Measurements from ENCODE around the gene PTPRM.
"Not testable (repeated sequence)": the region's sequence is repeated elsewhere in the genome, so short reads cannot be mapped to it uniquely, and the experiment has no call there.

Gene PTPRM

GRCh38 chr18:7729868-7730267 is 162.8 kb downstream of the PTPRM start:
- no peak for DNase-seq

GRCh38 chr18:7730682-7731081 is 163.6 kb downstream of the PTPRM start:
- no peak for DNase-seq

DNA sequence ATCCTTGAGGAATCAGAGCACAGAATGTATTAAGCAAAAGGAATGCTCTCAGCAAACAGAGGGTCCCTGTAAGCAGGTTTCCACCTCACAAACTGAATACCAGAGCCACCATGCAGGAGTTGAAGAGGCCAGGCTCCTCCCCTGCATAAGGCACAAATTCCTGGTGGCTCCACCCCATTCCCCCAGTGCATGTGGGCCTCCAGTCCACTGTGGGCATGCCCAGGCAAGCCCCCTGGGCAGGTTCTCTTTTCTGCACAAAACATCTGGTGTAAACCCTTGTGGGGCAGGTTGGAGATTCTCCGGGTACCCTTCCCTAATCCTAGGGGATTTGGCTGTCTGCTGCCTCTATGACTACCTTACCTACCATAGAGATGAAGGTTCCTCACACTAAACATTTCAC is 166.5 kb downstream of the PTPRM start:
- DNase-seq: no peak

- DNase-seq: no peak
Observed at GRCh38 chr18:7735196-7735595, 168.1 kb downstream of the PTPRM start.

DNA sequence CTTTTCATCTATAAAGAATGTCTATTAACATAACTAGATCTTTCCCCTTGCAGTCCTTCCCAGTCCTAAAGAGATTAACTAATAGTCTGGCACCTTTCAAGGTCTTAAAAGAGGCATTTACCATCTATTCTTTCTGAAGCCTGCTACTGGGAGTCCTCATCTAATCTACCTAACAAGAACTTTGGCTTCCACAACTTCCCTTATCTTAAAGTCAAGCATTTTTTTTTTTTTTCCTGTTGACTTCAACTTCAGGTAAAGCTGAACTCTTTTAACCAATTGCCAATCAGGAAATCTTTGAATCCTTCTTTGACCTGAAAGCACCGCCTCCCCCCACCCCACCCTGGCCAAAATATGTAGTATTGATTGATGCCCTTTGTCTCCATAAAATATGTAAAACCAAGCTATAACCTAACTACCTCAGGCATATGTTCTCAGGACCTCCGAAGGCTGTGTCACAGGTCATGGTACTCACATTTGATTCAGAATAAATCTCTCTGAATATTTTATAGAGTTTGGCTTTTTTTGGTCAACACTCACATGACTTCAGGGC is 168.6 kb downstream of the PTPRM start:
- no peak for DNase-seq

GRCh38 chr18:7736526-7736925 is 169.4 kb downstream of the PTPRM start:
- not testable (repeated sequence) for DNase-seq

DNA sequence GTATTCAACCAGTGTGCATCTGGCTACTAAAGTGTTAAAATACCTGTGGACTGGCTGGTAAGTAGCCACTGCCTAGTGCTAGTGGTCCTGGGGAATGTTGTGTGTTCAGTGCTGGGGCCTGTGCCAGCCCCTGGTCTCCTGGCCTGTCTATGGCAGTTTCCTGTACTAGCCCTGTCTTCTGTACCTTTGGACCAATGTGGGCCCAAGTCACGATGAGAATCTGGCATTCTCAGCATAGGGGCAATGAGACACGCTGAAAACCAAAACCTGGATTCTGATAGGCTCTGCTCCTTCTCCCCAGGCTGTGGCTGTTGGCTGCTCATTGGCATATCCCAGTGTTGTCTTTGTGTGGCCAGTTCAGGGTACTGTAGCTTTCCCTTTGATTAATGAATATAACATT is 170.4 kb downstream of the PTPRM start:
- no peak for DNase-seq

- DNase-seq: no peak
Observed at GRCh38 chr18:7740821-7741220, 173.7 kb downstream of the PTPRM start.

GRCh38 chr18:7741640-7742039 is 174.5 kb downstream of the PTPRM start:
- no peak for DNase-seq

- DNase-seq: no peak
Observed at GRCh38 chr18:7742224-7742623, 175.1 kb downstream of the PTPRM start.

- DNase-seq: no peak
Observed at GRCh38 chr18:7743256-7743655, 176.1 kb downstream of the PTPRM start.

DNA sequence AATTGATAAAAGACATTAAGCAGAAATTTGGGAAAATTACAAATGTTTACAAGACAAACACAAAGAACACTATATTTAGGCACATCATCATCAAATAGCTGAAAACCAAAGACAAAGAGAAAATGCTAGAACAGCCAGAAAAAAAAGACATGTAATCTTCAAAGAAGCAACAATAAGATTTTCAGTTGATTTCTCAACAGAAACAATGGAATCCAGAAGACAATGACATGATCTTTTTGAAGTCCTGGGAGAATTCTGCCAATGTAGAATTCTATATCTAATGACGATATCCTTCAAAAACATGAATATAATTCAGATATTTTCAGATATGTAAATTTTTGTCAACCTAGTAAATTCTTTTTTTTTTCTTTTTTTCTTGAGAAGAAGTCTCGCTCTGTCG is 179.0 kb downstream of the PTPRM start:
- no peak for DNase-seq

- no peak for DNase-seq
Observed at GRCh38 chr18:7748251-7749007, 181.3 kb downstream of the PTPRM start.

DNA sequence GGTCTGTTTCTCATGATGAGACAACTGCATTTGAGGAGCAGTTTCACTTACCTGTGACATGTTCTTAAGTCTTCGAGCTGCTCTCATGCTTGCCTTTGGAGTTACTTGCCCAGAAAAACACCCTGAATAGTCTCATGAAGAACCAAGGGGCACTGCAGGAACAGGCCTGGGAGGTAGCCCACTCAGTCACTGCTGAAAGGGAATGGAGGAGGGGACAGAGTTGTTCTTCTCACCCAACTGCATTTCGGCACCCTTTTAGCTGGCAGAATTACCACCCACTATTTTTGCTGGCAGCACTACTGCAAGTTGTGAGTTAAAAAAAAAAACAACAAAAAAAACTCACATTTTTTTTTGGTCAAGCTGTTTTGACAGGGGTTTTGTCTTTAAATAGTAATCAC is 181.9 kb downstream of the PTPRM start:
- DNase-seq: no peak

DNA sequence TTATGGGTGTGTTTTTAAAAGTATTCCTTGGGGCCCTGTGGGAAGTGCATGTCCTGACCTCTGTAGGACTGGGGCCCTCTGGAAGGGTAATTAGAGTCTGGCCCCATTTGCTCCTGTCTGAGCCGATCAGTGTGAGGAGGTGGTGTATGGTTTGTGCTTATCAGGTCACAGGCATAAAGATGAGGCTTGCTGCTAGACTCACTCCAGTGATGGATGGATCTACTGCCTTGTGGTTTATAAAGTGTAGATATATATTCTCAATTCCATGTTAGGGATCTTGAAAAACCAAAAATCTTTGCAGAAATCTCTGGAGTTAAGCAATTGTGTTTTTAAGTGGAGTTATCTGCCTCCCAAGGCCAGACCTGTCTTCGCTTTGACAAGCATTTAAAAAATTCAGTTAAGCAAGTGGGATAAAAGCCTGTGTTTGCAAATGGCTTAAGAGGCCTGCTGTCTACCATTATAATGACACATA is 182.4 kb downstream of the PTPRM start:
- DNase-seq: no peak

DNA sequence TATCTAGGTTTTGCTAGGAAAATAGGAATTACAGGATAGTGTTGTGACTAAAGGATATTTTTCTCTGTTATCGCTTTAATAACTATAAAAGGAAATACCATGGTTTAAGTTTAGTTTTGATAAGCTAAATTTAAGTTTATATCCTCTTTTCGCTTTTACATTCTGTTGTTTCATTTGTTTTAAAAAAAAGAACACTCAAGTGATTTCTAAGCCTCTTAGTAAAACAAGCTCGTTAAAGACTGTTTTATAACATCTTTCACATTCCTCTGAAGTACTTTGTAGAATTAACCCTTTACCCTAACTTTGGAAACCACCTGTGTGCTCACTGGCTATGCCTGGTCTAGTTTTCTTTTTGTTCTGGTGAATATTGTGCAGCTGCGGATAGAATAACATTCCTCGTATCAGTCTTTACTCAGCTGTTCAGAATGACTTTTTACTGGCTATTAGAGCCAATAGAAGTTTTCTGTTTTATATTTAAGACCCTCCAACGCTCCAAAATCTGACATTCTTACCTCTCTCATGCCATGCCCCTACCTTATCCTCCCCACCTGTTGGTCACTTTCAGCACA is 183.1 kb downstream of the PTPRM start:
- no peak for DNase-seq

DNA sequence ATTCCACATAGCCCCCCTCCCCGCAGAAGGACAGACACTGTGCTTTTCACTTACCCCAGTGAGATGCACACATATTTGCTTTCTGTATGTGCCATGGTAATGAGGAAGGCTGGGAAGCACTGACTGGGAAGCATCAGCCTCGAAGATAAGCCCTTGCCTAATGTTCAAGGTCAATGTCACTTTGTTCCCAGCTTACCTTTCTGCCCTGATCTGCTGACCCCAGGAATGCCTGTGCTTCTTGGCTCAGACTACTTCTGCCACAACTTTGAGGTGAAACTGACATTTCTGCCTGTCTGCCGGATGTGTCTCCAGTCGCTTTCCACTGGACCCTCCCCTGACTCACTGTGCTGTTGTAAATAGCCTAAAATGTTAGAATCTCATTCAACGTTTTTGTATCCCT is 183.8 kb downstream of the PTPRM start:
- DNase-seq: no peak

DNA sequence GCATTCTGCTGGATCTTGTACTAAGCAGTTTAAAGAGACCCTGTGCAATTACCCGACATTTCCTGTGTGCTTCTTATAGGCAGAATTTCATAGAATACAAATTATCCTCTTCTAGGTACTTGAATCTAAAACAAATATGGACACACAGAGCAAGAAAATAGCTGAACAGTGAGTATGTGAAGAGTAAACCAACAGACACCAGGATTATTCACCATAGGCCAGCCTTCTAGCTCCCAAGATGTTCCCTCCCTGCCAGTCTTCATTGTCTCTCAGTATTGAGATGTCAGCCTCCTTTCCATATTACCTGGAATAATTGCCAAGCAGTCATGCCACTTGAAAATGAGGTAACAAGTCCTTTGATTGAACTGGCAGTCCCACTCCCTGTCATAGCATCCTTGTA is 187.1 kb downstream of the PTPRM start:
- DNase-seq: no peak

GRCh38 chr18:7754725-7755181 is 187.6 kb downstream of the PTPRM start:
- DNase-seq: no peak

DNA sequence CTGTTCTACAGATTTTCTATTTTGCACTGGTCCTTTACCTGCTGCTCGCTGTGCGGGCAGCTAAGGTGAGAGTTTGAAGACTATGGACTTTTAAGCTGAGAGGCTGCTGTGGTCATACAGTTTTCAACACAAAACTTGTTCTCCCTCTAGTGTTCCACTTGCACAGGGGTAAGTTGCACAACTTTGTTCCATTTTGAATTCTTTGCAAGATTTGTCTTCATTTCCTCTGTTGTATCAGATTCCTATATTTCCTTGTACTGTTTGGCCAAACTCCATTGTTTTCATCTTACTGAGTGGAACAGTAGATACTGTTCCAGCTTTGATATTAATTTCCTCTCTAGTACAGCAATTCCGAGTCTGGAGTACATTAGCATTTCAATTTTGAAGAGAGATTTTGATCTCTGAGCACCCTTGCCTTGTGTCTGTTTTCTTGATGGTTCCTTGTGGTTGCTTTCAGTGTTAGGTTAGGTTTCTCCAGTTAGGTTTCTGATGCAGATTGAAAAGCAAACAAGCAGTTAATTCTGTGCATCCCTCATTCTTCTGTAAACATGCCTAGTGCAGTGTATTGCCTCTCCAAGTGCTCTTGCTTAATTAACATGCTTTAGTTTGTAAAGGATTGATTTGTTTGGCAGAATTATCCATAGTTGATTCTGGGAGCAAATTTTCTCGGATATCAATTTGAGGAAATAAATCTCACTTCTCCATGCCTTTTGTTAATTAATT is 188.8 kb downstream of the PTPRM start:
- DNase-seq: no peak

DNA sequence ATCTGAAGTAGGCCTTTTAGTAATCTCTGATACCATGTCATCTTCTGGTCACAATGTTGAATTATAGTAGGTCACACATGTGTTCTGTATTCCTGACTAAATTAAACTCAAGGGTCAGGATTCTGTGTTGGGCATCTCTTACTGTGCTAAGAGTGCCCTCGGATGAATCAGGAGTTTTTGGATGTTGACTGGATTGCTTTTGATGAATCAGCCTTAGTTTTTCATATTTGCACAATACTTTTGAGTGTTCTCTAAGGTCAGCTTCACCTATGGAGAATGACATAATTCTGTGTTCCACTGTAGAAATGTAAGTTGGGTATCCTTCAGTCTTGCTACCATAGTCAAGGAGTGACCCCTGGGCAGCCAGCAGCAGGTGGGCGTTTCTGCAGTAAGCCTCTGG is 190.1 kb downstream of the PTPRM start:
- no peak for DNase-seq

DNA sequence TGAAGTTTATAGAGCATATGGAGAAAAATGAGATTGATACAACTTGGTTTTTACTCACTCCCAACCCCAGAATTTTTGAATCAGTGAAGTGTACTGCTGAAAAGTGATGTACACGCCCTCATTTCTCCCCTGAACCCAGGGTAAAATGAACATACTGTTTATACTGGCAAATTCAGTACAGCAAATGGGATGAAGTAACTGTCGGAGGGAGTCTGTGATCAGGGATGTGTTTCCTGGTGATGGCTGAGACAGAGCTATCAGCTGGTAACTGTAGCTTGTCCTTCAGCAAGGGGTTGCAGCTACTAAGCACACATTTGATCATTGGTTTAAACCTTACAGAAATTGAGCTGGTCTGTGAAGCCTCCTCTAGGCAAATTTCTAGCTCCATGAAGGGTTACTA is 191.6 kb downstream of the PTPRM start:
- no peak for DNase-seq

All from NCI-H774 (cell line).